Measurements from ENCODE around the gene GPA33. TPM values are rescaled to one million over a fixed set of nuclear protein-coding genes. Genes with fewer than 3 reads are reported as not detected.

Gene GPA33
- polyA plus RNA-seq, 1 donor from 2014 or later: 0.14 TPM

DNA sequence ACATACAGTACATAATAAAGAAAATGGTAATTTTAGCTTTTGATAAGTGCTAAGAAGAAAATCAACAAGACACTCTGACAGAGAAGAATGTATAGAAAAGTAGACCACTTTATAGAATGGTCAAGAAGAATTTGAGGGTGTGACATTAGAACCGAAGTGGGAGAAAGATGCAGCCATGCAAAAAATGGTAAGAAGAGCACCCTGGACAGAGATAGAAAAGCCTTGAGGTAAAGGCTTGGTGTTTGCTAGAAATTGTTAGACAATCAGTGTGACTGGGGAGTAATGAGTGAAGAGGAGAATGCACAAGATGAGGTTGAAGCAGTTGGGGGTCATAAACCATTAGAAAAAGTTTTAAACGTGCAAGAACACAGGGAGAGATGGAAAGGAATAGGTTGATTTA is 77.6 kb downstream of the GPA33 start:
- no peaks in the 10 kb centered on the region for H3K79me2 ChIP-seq (replicated peaks; ENCODE audit: insufficient read depth, low read length)
- H3K4me2 ChIP-seq (ENCODE audit: low read length): no peak overlapping the region
- H3K36me3 ChIP-seq (ENCODE audit: insufficient read depth, low read length): no peaks in the 10 kb centered on the region
- no peak for TF ChIP-seq TAF1 (IDR thresholded peaks at IDR 0.05; ENCODE audit: low read depth)
- no peak overlapping the region for H3K4me3 ChIP-seq (ENCODE audit: low read length)
- no peak overlapping the region for H2AFZ ChIP-seq (ENCODE audit: low read depth, low read length)
- no peak overlapping the region for H3K27ac ChIP-seq (ENCODE audit: low read length)
- H3K9me2 ChIP-seq (ENCODE audit: insufficient read depth, low read length): no peaks in the 10 kb centered on the region
- H3K9me3 ChIP-seq (ENCODE audit: low read length): no peaks in the 10 kb centered on the region
- H3F3A ChIP-seq (ENCODE audit: insufficient read depth, low read length, poor library complexity, severe bottlenecking): no peaks in the 10 kb centered on the region
- no peaks in the 10 kb centered on the region for H4K20me1 ChIP-seq (ENCODE audit: insufficient read depth)
- H3K9ac ChIP-seq (ENCODE audit: low read length): no peak overlapping the region
- H3K27me3 ChIP-seq (ENCODE audit: insufficient read depth, low read depth, low read length): no peaks in the 10 kb centered on the region

DNA sequence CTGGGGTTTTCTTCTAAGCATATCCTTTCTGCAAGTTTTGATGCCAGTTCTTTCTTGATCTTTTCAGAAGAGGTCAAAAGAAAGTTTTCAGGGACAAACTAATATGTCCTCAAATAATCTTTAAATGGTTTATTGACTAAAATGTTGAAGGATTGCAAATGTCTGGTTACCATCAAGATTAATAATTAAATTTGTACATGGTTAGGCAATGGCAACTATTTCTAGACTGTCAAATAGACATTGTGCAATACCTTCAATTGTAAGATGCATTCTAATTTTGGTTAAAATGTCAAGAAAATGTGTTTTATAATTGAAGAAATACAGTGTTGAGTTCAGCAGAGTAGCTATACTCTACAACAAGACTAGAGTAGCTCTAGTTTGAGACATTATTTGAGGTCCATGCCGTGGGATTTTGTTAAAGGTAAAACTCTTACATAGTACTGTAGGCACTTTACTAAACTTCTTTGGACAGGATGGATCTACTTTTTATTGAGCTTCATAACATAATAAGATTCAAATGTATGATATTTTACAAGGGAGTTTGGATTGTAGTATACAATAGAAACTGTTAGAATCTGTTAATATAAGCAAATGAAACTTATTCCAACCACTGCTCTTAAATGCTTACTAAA is 78.5 kb downstream of the GPA33 start:
- Histone ChIP-seq H3K27me3 (ENCODE audit: insufficient read depth, low read depth, low read length) (no peaks in the 10 kb centered on the region), H2AFZ (ENCODE audit: low read depth, low read length) (no peak overlapping the region), H3K4me3 (ENCODE audit: low read length) (no peak overlapping the region), H3K79me2 (replicated peaks; ENCODE audit: insufficient read depth, low read length) (no peaks in the 10 kb centered on the region), H3F3A (ENCODE audit: insufficient read depth, low read length, poor library complexity, severe bottlenecking) (no peaks in the 10 kb centered on the region), H3K4me2 (ENCODE audit: low read length) (no peak overlapping the region), H4K20me1 (ENCODE audit: insufficient read depth) (no peaks in the 10 kb centered on the region), H3K9me2 (ENCODE audit: insufficient read depth, low read length) (no peaks in the 10 kb centered on the region), H3K9ac (ENCODE audit: low read length) (no peak overlapping the region), H3K9me3 (ENCODE audit: low read length) (no peaks in the 10 kb centered on the region), H3K36me3 (ENCODE audit: insufficient read depth, low read length) (no peaks in the 10 kb centered on the region), H3K27ac (ENCODE audit: low read length) (no peak overlapping the region)
- TF ChIP-seq MXI1 (conservative IDR thresholded peaks at IDR 0.05; ENCODE audit: poor library complexity, severe bottlenecking): no peak
- TF ChIP-seq POLR2AphosphoS5 (IDR thresholded peaks at IDR 0.05): no peak
- no peak for TF ChIP-seq EP300 (conservative IDR thresholded peaks at IDR 0.05; ENCODE audit: poor library complexity, severe bottlenecking)
- TF ChIP-seq SMC3 (conservative IDR thresholded peaks at IDR 0.05; ENCODE audit: poor library complexity): no peak

DNA sequence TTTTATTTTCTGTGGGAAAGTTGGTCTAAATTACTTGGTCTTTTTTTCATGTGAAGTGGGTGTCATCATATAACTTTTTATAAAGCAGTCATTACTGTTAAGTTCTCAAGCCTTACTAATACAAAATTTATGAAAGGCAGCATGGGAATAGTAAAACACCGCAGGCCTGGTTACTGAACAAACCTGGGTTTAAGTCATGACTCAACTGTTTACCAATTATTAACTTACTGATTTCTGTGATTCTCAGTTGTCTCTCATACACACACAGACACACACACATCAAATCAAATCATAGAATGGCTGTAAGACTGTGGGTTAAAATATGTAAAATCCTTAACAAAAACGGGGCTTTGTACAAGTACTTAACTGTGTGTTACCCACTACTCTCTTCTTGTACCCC is 86.5 kb downstream of the GPA33 start:
- TF ChIP-seq EP300 (conservative IDR thresholded peaks at IDR 0.05; ENCODE audit: poor library complexity, severe bottlenecking) (no peak), RAD21 (conservative IDR thresholded peaks at IDR 0.05) (no peak), SMC3 (conservative IDR thresholded peaks at IDR 0.05; ENCODE audit: poor library complexity) (no peak), EZH2 (IDR thresholded peaks at IDR 0.05; ENCODE audit: borderline replicate concordance, insufficient read depth, low read length, poor library complexity, severe bottlenecking) (no peak), TAF1 (IDR thresholded peaks at IDR 0.05; ENCODE audit: low read depth) (no peak), POLR2AphosphoS5 (IDR thresholded peaks at IDR 0.05) (no peak), MXI1 (conservative IDR thresholded peaks at IDR 0.05; ENCODE audit: poor library complexity, severe bottlenecking) (no peak)
- TF ChIP-seq, protein P1, sequence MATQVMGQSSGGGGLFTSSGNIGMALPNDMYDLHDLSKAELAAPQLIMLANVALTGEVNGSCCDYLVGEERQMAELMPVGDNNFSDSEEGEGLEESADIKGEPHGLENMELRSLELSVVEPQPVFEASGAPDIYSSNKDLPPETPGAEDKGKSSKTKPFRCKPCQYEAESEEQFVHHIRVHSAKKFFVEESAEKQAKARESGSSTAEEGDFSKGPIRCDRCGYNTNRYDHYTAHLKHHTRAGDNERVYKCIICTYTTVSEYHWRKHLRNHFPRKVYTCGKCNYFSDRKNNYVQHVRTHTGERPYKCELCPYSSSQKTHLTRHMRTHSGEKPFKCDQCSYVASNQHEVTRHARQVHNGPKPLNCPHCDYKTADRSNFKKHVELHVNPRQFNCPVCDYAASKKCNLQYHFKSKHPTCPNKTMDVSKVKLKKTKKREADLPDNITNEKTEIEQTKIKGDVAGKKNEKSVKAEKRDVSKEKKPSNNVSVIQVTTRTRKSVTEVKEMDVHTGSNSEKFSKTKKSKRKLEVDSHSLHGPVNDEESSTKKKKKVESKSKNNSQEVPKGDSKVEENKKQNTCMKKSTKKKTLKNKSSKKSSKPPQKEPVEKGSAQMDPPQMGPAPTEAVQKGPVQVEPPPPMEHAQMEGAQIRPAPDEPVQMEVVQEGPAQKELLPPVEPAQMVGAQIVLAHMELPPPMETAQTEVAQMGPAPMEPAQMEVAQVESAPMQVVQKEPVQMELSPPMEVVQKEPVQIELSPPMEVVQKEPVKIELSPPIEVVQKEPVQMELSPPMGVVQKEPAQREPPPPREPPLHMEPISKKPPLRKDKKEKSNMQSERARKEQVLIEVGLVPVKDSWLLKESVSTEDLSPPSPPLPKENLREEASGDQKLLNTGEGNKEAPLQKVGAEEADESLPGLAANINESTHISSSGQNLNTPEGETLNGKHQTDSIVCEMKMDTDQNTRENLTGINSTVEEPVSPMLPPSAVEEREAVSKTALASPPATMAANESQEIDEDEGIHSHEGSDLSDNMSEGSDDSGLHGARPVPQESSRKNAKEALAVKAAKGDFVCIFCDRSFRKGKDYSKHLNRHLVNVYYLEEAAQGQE (IDR thresholded peaks at IDR 0.05; ENCODE audit: borderline replicate concordance): no peak
- TF ChIP-seq, protein P2, sequence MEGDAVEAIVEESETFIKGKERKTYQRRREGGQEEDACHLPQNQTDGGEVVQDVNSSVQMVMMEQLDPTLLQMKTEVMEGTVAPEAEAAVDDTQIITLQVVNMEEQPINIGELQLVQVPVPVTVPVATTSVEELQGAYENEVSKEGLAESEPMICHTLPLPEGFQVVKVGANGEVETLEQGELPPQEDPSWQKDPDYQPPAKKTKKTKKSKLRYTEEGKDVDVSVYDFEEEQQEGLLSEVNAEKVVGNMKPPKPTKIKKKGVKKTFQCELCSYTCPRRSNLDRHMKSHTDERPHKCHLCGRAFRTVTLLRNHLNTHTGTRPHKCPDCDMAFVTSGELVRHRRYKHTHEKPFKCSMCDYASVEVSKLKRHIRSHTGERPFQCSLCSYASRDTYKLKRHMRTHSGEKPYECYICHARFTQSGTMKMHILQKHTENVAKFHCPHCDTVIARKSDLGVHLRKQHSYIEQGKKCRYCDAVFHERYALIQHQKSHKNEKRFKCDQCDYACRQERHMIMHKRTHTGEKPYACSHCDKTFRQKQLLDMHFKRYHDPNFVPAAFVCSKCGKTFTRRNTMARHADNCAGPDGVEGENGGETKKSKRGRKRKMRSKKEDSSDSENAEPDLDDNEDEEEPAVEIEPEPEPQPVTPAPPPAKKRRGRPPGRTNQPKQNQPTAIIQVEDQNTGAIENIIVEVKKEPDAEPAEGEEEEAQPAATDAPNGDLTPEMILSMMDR (IDR thresholded peaks at IDR 0.05; ENCODE audit: poor library complexity, severe bottlenecking): no peak
- Histone ChIP-seq H3K9me2 (ENCODE audit: insufficient read depth, low read length) (no peaks in the 10 kb centered on the region), H3K27ac (ENCODE audit: low read length) (no peak overlapping the region), H3K79me2 (replicated peaks; ENCODE audit: insufficient read depth, low read length) (no peaks in the 10 kb centered on the region), H3F3A (ENCODE audit: insufficient read depth, low read length, poor library complexity, severe bottlenecking) (no peaks in the 10 kb centered on the region), H4K20me1 (ENCODE audit: insufficient read depth) (no peaks in the 10 kb centered on the region), H3K36me3 (ENCODE audit: insufficient read depth, low read length) (no peaks in the 10 kb centered on the region), H3K9ac (ENCODE audit: low read length) (no peak overlapping the region), H2AFZ (ENCODE audit: low read depth, low read length) (no peak overlapping the region), H3K4me2 (ENCODE audit: low read length) (no peak overlapping the region), H3K27me3 (ENCODE audit: insufficient read depth, low read depth, low read length) (no peaks in the 10 kb centered on the region), H3K4me3 (ENCODE audit: low read length) (no peak overlapping the region), H3K9me3 (ENCODE audit: low read length) (no peaks in the 10 kb centered on the region)

Data from neural cell (in vitro differentiated cells).